ENCODE data around the gene MMP25.

DNA sequence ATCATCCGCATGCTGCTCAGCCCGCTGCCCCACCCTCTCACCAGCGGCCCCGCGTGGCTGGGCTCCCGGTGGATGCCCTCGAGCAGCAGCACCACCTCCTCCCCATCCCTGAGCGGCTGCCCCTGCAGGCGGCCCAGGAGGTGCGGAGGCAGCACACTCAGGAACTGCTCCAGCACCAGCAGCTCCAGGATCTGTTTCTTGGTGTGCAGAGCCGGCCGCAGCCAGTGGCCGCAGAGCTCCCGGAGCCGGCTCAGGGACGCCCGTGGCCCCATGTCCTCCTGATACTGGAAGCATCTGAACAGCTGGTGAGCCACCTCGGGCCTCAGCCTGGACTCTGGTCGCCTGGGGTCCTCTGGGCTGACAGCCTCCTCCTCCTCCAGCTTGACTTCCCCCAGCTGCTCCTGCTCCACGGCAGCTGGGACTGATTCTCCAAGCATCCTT, 46.2 kb downstream of the MMP25 start:
- TF ChIP-seq, protein P1, sequence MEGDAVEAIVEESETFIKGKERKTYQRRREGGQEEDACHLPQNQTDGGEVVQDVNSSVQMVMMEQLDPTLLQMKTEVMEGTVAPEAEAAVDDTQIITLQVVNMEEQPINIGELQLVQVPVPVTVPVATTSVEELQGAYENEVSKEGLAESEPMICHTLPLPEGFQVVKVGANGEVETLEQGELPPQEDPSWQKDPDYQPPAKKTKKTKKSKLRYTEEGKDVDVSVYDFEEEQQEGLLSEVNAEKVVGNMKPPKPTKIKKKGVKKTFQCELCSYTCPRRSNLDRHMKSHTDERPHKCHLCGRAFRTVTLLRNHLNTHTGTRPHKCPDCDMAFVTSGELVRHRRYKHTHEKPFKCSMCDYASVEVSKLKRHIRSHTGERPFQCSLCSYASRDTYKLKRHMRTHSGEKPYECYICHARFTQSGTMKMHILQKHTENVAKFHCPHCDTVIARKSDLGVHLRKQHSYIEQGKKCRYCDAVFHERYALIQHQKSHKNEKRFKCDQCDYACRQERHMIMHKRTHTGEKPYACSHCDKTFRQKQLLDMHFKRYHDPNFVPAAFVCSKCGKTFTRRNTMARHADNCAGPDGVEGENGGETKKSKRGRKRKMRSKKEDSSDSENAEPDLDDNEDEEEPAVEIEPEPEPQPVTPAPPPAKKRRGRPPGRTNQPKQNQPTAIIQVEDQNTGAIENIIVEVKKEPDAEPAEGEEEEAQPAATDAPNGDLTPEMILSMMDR (IDR thresholded peaks at IDR 0.05; ENCODE audit: insufficient read depth, low read length, poor library complexity, severe bottlenecking) = no peak
- no peak for TF ChIP-seq EZH2phosphoT487 (conservative IDR thresholded peaks at IDR 0.05; ENCODE audit: low read length)
